Stimulated activated CD8-positive, alpha-beta memory T cell treated with anti-CD3 and anti-CD28 coated beads, Interleukin-2, amount 100 ng/mL, for 48 hours (primary cell): ENCODE measurements around the gene MAGI1.
A peak's percentile ranks its signal among the peaks of the same experiment; 100 is the strongest.

Source experiments
- DNase-seq, 2 donors: peaks; one replicate each; pipeline ENCODE4 v3.0.0-alpha.2; 2020; ENCODE audit warnings: low read depth in 2 of 2

Gene MAGI1

DNA sequence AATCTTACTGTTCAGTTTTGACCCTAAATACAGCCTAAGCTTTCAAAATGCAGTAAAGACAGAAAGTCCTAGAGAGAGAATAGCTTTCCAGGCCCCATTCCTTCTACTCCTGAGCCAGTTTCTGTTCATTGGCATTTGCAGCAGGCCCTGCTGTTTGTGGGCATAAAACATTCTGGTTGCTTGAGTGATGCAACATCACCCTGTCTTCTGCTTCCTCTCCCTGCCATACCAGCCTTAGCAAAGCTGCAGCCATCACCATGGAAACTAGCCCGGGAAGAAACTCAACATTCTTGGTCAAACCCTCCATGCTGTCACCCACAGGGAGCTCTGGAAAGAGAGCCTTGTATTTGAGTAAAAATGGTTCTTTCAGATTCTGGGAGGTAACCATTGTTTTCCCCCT is 325.7 kb downstream of the MAGI1 start:
- DNase-seq = no peak

DNA sequence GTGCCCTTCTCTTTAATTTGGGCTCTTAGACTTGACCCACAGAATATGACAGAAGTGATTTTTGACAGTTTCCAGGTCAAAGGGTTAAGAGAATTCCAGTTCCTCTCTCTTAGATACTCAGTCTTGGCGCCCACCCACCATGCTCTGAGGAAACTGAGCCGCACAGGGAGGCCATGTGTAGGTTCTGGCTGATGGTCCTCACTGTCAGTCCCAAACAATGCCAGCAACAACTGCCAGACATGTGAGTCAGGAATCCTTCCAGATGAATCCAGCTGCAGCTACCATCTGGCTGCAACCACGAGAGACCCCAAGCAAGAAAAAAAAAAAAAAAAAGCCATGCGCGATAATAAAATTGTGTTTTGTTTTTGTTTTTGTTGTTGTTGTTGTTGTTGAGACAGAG is 326.6 kb downstream of the MAGI1 start:
- DNase-seq = no peak

DNA sequence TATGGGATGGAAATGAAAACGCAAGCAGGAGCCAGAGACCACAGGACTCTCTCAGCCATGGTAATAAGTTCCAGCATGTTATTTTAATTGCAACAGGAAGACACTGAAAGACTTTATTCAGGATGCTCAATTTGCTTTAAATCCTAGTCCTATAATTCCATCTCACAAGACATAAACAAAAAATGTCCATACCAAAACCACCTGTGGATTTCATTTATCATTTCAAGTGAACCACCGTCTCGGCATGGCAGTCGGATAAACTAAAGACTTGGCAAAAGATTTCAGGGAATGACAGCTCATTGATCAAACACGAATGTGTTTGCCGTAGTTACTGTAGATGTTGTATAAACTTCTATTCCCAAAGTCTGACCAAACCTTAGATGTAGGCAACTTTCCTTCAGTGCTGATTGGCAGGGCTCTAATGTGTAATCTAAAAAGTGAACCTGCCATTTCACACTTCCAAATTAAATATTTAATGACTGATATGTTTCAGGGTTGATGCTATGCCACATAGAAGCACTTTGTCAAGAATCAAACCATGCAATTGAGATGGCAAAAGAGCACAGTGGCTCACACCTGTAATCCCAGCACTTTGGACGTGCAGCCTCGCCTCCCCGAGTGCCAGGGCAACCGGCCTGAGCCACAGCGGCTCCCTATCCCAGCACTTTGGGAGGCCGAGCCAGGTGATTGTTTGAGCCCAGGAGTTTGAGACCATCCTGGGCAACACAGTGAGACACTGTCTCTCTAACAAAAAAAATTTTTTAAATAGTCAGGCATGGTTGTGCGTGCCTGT is 331.7 kb downstream of the MAGI1 start:
- DNase-seq = no peak

DNA sequence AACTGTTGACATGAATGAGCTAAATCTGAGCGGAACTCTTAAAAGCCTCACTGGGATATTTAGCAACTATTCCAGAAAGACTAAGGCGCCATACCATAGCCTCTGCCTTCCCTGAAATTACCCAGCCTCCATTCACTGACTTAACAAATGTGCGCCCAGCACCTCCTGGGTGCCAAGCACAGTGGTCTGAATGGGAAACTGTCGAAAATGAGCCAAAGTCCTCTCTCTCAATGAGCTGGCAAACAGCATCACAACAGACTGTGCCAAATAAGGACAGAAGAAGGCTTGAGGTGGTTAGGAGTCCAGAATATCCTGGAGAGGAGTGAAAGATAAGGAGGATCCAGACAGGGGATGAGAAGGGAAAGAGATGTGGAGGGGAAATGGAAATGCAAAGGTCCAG is 332.4 kb downstream of the MAGI1 start:
- DNase-seq = no peak

DNA sequence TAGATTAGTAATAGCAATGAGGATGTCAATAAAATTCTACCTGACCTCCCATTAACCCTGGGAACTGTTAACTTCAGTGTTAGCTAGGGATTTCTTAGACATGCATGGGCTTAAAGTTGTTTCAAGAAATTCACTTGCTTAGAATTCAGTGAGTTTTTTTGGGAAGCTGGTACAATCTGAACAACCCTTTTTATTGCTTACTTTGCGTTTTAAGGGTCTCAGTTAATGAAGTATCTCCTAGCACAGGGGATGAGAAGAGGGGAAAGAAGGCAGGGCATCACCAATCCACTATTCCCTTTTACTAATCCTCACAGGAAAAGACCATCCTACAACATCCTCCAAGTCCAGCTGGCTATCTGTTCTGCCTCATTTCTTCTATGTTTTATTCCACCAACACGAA is 334.9 kb downstream of the MAGI1 start:
- no peak for DNase-seq

DNA sequence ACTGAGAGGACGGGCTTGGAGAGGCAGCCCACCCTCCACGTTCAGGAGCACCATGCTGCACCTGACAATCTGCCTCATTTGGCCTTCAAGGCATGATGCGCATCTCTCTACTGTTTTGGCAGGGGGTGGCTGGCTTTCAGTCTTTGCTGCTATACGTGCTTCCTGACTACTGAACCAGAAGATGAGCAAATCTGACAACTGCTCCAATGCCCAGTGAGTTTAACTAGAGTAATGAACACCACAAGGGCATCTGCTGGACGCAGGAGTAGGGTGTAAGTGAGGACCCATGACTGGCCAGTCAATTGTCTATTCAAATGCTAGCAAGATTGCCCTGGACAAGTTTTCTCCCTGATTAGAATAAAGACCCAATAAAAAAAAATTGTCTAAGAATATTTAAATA is 335.7 kb downstream of the MAGI1 start:
- DNase-seq = no peak

DNA sequence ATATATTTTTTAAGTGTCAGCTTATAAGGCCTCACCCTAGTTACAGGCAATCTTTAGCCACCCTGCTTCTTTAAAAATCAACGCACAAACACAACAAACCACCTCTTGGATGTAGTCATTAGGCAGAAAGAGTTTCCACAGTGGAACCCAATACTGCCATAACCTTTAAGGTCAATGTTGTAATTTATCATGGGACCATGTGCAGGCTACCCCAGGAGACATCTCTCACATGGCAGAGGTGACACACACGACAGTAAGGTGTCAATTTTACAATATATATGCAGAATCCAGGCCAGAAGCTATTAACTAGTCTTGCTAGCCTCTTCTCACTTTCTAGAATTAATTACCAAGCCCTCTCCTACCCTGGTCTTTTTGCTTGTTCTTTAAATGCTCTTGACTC is 336.5 kb downstream of the MAGI1 start:
- no peak for DNase-seq

DNA sequence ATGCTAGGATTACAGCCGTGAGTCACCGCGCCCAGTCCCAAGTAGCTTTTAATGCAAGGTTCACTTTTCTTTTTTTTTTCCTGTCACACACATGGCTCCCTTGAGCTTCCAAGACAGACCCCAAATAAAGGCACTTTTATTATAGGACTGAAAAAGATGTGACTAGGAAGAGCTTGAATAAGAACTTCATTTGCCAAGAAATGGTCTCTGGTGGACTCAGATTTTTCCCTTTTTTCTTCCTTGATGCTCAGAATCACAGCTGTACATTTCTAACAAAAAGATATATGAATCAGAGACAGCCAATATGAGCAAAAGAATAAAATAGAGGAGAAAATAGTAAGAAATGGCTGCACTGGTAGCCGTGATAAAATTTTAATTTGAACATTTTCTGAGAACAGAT is 337.2 kb downstream of the MAGI1 start:
- no peak for DNase-seq

DNA sequence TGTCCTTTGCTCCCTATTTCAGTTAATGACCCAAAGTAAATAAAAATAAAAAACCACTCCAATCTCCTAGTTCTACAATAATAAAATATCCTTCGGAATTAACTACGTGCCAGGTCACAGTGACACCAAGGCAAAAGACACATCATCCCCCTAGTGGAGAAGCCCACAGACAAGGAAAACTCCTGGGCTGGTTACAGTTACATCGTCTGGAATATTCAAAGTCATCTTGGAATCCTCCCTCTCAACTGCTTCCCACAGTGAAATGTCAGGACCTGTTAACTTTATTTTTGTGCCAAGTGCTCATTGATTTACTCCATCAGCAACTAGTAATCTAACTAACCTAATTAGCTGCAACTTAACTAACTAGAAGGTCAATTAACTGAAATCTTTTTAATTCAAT is 349.3 kb downstream of the MAGI1 start:
- no peak for DNase-seq

DNA sequence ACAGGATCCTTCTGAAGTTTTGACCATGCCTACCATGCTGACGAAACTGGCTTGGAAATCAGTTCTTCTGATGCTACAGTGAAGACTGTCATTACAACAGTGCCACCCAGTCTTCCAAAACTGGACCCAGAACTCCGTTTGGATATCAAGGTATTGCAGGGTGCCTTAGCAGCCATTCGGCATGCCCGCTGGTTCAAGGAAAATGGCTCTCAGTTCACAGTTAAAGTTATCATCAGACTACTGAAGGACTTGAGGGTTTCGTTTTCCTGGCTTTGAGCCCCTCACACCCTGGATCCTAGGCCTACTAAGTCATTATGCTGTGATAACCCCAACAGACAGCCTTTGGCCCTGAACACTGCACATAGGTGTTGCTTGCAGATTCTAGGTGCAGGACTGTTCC is 351.0 kb downstream of the MAGI1 start:
- DNase-seq = no peak

DNA sequence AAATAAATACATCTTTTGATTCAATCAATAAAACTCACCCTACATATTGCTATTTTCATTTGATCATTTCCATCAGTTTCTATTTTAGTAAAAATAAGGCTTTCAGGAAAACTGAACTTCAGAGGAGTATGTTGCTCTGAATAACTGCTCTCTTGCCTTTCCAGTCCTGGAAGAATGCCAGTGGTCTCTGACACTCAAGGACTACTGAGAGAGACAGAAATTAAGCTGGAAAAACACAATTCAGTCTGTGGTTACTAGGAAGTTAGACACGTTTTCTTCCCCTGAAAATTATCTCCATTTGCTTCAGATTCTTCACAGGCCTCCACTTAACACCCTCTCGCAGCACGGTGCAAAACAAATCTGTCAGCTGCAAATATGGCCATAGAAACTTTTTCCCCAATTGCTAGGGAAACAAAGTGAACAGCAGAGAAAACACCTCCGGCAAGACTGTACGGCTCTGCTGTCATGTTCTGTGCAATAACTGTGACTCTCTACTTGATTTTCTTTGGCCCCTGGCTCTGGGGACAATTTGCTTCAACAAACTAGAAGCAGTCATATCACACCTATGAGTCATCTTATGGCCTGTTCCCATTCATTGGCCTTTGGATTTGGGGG is 353.0 kb downstream of the MAGI1 start:
- DNase-seq = no peak

DNA sequence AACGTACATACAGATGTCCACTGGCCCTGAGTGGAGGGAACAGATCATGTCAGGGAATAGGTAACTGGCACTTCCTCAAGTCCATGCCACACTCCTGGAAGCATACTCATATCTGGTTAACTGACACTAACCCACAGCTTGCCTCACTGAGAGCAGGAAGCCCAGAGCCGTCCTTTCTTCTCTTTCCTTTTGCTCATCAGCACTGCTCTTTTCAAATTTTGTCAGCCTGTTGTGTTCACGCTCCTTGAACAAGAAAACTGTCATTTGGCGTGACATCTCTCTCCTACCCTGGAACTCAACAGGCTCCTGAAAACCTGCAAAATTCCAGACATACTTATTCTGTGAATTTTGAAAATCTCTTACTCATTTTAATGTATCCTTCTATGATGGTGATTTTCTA is 360.2 kb downstream of the MAGI1 start:
- no peak for DNase-seq

DNA sequence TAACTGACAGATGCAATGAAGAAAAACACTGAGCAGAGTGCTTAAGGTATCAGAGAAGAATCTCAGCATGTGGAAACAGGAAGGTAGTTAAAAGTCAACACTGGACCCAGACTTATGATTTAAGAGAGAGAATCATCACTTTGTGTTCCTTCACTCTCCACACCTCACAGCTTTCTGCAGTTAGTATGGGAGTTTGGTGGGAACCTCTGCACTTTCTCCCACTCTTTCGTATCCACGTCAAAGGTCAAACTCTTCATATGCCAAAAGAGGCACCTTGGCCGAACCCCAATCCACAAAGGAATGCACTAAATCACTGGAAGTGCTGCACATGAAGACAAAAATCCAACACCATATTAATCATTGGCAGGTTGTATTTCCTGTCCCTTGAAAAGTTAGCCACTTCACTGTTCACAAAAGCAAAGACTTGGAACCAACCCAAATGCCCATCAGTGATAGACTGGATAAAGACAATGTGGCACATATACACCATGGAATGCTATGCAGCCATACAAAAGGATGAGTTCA is 361.2 kb downstream of the MAGI1 start:
- DNase-seq = no peak

DNA sequence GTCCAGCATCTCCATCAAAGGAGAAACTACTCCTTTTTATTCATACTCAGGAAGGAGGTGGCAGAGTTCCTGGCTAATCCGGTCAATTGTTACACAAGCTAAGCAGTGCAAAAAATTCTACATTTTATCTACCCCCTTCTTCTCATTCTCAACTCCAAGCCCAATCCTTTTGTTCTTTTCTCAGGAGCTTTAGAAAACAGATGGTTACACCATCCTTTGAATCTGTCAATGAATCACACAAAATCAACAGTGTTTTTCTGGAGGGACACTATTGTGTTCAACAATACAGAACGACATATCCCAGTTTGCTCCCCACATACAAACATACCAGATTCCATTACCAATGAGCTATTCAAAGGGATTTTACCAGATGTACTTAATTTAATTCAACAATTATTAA is 362.1 kb downstream of the MAGI1 start:
- DNase-seq = no peak

DNA sequence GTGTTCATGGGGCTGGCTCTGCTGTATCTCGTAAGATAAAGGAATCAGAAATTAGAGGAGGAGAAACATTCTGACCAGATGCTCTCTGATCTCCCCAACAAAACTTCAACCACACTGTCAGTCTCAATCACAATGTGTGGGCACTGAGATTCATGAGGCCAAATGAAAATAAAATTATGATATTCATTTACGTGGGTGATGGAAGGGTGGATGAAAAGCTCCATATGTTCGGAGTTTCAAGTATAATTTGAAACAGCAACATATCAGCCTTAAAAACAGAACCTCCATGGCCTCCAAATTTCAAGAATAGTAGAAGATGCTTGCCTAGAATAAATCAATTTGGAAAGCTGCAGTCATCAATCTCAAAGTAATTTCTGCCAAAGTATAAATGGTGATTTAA is 363.7 kb downstream of the MAGI1 start:
- DNase-seq = no peak

DNA sequence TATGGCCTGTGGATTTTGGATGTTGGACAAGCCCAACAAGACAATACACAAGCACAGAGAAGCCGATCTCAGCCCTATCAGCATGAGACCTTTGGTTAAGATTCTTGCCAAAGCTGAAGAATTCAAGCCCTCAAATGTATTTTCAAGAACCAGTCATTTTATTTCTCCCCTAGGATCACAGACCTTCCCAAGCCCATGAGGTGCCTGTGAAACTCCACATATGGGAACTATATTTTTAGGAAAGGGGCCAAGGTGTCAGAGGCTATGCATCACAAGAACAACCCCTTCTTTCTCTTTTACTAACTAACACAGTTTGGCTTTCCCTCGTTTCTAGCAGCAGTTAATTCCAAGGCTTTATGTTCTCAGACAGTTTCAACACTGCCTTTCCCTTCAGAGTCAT is 364.5 kb downstream of the MAGI1 start:
- DNase-seq = no peak

DNA sequence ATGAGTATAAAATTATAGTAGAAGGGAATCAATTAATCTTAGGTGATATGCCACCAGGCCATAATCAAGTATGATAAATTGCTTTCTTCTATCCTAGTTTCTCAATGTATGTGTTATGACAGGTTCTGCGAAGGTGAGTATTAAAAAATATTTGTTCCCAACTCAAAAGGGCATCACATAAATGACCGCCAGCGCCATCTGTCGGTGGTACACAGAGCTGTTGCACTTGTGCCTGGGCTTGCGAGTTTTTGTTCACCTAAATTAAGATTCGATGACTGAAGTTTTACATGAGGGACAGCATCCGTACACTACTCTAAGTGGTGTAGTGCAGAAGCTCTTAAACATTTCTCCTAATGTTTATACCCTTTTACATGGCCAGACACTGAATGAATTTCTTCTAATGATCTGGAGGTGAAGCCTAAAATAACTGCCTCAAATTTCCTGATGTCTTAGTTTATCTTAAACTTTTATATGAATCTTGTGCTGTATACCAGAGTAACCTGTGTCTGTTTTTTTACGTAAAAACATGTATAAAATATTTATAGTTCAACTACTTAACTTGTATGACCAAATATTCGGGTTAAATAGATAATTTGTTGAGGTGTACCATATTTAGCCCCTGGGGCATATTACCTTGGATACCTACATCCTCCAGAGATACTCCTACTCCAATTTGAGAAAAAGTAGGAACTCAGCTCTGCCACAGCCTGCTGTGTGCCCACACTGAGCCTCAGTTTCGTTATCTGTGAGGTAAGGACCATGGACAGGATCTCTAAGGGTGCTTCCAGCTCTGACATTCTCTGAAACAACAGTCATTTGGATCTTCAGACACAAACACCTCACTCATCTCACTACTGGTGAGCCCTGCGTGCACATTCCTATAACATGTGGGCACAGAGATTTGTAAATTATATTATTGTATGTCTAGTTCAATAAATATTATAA is 365.6 kb downstream of the MAGI1 start:
- DNase-seq = peak in 1 of 2 donors; percentile 12

DNA sequence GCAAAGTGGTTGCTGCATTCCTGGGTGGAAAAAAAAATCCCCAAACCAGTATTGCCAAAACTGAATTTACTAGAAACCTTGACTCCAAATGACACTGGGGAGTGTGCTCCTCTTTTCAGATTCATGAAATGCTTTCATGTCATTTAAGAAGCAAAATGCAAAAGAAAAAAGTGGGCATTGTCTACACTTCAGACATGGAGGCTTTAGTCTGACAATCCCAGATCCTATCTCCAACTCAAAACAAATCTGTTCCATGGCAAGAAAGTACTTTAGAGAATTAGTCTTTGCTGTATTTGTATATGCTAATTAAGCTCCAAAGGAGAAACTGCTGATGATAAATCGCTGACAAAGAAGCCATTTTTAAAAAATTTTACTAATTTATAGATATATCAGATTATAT is 366.7 kb downstream of the MAGI1 start:
- no peak for DNase-seq

DNA sequence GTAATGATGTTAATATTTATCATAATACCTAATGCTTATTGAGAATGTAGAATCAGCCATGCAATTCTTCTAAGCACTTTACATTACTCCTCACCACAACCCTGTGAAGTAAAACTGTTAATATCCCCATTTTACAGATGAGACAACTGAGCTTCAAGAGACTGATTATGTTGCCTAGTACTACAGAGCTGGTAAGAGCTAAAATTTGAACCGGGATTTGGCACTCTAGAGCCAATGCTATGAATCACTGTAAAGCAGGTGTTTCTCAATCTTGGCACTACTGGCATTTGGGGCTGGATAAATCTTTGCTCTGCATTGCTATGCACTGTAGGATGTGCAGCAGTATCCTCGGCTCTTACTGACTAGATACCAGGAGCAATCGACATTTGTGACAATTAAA is 367.7 kb downstream of the MAGI1 start:
- DNase-seq = no peak

DNA sequence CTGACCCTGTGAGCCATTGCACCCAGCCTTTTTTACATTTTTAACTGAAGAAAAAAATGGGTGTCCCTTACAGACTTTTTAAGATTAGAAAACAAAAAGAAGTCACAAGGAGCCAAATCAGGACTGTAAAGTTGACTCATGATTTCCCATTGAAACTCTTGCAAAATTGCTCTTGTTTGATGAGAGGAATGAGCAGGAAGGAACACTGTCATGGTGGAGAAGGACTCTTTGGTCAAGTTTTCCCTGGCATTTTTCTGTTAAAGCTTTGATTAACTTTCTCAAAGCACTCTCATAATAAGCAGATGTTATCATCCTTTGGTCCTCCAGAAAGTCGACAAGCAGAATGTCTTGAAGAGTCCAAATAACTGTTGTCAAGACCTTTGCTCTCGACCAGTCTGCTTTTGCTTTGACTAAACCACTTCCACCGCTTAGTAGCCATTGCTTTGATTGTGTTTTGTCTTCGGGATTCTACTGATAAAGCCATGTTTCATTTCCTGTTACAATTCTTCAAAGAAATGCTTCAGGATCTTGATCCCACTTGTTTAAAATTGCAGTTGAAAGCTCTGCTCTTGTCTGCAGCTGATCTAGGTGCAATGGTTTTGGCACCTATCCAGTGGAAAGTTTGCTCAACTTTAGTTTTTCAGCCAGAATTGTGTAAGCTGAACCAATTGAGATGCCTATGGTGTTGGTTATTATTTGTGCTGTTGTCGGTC is 369.4 kb downstream of the MAGI1 start:
- DNase-seq = no peak

DNA sequence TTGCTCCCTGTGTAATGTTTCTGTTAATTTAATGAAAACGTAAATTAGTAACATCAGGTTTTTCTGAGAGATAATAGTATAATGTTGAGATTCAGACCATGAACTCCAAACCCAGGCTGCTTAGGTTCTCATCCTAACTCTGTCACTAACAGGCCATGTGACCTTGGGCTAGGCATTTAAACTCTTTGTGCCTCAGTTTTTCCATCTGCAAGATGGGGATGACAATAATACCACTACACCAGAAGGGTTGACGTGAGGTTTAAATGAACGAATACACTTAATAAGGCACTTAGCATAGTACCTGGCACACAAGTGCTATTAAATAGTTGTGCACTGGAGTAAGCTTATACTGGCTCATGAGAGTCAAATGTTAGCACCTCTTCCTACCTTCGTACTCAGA is 370.8 kb downstream of the MAGI1 start:
- no peak for DNase-seq
